CD4-positive, alpha-beta T cell treated with Interleukin-10 for 1 hour (primary cell): Measurements from ENCODE around the gene PSMD10.

Experiments
- DNase-seq: peaks from one replicate; pipeline ENCODE4 v3.0.0-alpha.2; 2020

The PSMD10 gene

GRCh38 chrX:108070891-108071290, 20.5 kb downstream of the PSMD10 start:
- no peak for DNase-seq

GRCh38 chrX:108068121-108068520, 23.2 kb downstream of the PSMD10 start:
- no peak for DNase-seq

GRCh38 chrX:108064613-108065012, 26.7 kb downstream of the PSMD10 start:
- DNase-seq = no peak

- no peak for DNase-seq
Observed at GRCh38 chrX:108064001-108064400, 27.3 kb downstream of the PSMD10 start.

GRCh38 chrX:108059801-108060200, 31.5 kb downstream of the PSMD10 start:
- no peak for DNase-seq

GRCh38 chrX:108055546-108055945, 35.8 kb downstream of the PSMD10 start:
- no peak for DNase-seq

- DNase-seq = no peak
Observed at GRCh38 chrX:108053218-108053617, 38.1 kb downstream of the PSMD10 start.

- no peak for DNase-seq
Observed at GRCh38 chrX:108049649-108050048, 41.7 kb downstream of the PSMD10 start.

- no peak for DNase-seq
Observed at GRCh38 chrX:108044554-108045256, 46.6 kb downstream of the PSMD10 start, which contains the start of gene VSIG1. Gene VSIG1 (plus strand): TSS chrX:108045065. CDS start chrX:108045131, 66 bp downstream.

- DNase-seq = no peak
Observed at GRCh38 chrX:108036298-108036973, 54.9 kb downstream of the PSMD10 start.

GRCh38 chrX:108034725-108035124, 56.6 kb downstream of the PSMD10 start:
- DNase-seq = no peak
